ENCODE measurements around the gene KRTAP1-3.
"Not testable (repeated sequence)": the region's sequence is repeated elsewhere in the genome, so short reads cannot be mapped to it uniquely, and the experiment has no call there.

The KRTAP1-3 gene

GRCh38 chr17:41063449-41063848, 28.8 kb upstream of the KRTAP1-3 start:
- Histone ChIP-seq H3K4me3 (ENCODE audit: low read depth, low read length) (no peak overlapping the region), H4K91ac (ENCODE audit: low read depth, low read length) (no peak overlapping the region), H4K12ac (ENCODE audit: low read depth, low read length) (no peak overlapping the region), H2BK5ac (ENCODE audit: low read depth, low read length, poor library complexity) (no peak overlapping the region), H3K14ac (ENCODE audit: low read length) (no peak overlapping the region), H2BK12ac (ENCODE audit: low read length) (no peak overlapping the region), H2BK120ac (ENCODE audit: insufficient read depth, low read length, poor library complexity) (no peak overlapping the region), H3K18ac (ENCODE audit: low read length) (no peak overlapping the region), H3K27ac (ENCODE audit: low read depth, low read length) (no peak overlapping the region), H3K27me3 (ENCODE audit: insufficient read depth, low read length) (no peaks in the 10 kb centered on the region), H3K4me1 (ENCODE audit: control insufficient read depth in 1 of 2, insufficient read depth in 2 of 2, low read length in 2 of 2) (peaks cover 3 to 6% of the 10 kb centered on the region in 2 experiments), H3K79me2 (ENCODE audit: control insufficient read depth, insufficient read depth, low read length, poor library complexity) (no peaks in the 10 kb centered on the region), H3K4ac (ENCODE audit: low read depth, low read length) (no peak overlapping the region), H2AK5ac (ENCODE audit: low read length) (no peak overlapping the region), H4K8ac (ENCODE audit: low read depth, low read length) (no peak overlapping the region), H3K79me1 (ENCODE audit: low read length) (no peaks in the 10 kb centered on the region), H3K23ac (ENCODE audit: low read length) (no peak overlapping the region), H3K9ac (ENCODE audit: low read length) (no peak overlapping the region), H3K36me3 (ENCODE audit: control insufficient read depth in 1 of 2, insufficient read depth in 2 of 2, low read length in 2 of 2) (no peaks in the 10 kb centered on the region), H3K9me3 (ENCODE audit: insufficient read depth, low read depth, low read length) (no peaks in the 10 kb centered on the region), H2AFZ (ENCODE audit: insufficient read depth, low read length, poor library complexity) (no peak overlapping the region), H3K4me2 (ENCODE audit: low read length) (no peak overlapping the region)
- DNase-seq = no peak
- no CpG with 5 or more reads among the region's 4 CpGs for WGBS (ENCODE audit: extremely low coverage, insufficient coverage, insufficient read length)

GRCh38 chr17:41061964-41062363, 27.3 kb upstream of the KRTAP1-3 start:
- no peak overlapping the region for H4K8ac ChIP-seq (ENCODE audit: low read depth, low read length)
- H3K36me3 ChIP-seq (ENCODE audit: control insufficient read depth in 1 of 2, insufficient read depth in 2 of 2, low read length in 2 of 2) = no peaks in the 10 kb centered on the region
- no peak overlapping the region for H3K9ac ChIP-seq (ENCODE audit: low read length)
- no peak overlapping the region for H3K14ac ChIP-seq (ENCODE audit: low read length)
- H3K79me1 ChIP-seq (ENCODE audit: low read length) = no peaks in the 10 kb centered on the region
- no peak overlapping the region for H4K12ac ChIP-seq (ENCODE audit: low read depth, low read length)
- peak in 1 of 2 donors; percentile 51 for DNase-seq
- H3K27ac ChIP-seq (ENCODE audit: low read depth, low read length) = peak overlapping the region; percentile 22
- no peak overlapping the region for H3K4ac ChIP-seq (ENCODE audit: low read depth, low read length)
- no peak overlapping the region for H2BK5ac ChIP-seq (ENCODE audit: low read depth, low read length, poor library complexity)
- 100% methylated on average over 1 of the region's 1 CpG for WGBS (ENCODE audit: extremely low coverage, insufficient coverage, insufficient read length)
- H4K91ac ChIP-seq (ENCODE audit: low read depth, low read length) = no peak overlapping the region
- no peak overlapping the region for H3K4me3 ChIP-seq (ENCODE audit: low read depth, low read length)
- no peak overlapping the region for H2BK12ac ChIP-seq (ENCODE audit: low read length)
- no peaks in the 10 kb centered on the region for H3K27me3 ChIP-seq (ENCODE audit: insufficient read depth, low read length)
- H3K23ac ChIP-seq (ENCODE audit: low read length) = no peak overlapping the region
- H3K4me1 ChIP-seq (ENCODE audit: control insufficient read depth in 1 of 2, insufficient read depth in 2 of 2, low read length in 2 of 2) = peaks cover 3 to 6% of the 10 kb centered on the region in 2 experiments
- H2AK5ac ChIP-seq (ENCODE audit: low read length) = no peak overlapping the region
- H3K9me3 ChIP-seq (ENCODE audit: insufficient read depth, low read depth, low read length) = no peaks in the 10 kb centered on the region
- no peak overlapping the region for H3K4me2 ChIP-seq (ENCODE audit: low read length)
- H2AFZ ChIP-seq (ENCODE audit: insufficient read depth, low read length, poor library complexity) = no peak overlapping the region
- no peak overlapping the region for H3K18ac ChIP-seq (ENCODE audit: low read length)
- H3K79me2 ChIP-seq (ENCODE audit: control insufficient read depth, insufficient read depth, low read length, poor library complexity) = no peaks in the 10 kb centered on the region
- no peak overlapping the region for H2BK120ac ChIP-seq (ENCODE audit: insufficient read depth, low read length, poor library complexity)

GRCh38 chr17:41060052-41060604, 25.5 kb upstream of the KRTAP1-3 start, which contains the start of gene KRTAP2-3:
TSS of gene KRTAP2-3 (minus strand) at chr17:41060114. CDS start at chr17:41060050, 64 bp downstream.
- Histone ChIP-seq H3K27me3 (ENCODE audit: insufficient read depth, low read length) (no peaks in the 10 kb centered on the region), H3K4me2 (ENCODE audit: low read length) (no peak within 1 kb of the TSS), H3K18ac (ENCODE audit: low read length) (no peak within 1 kb of the TSS), H4K12ac (ENCODE audit: low read depth, low read length) (no peak within 1 kb of the TSS), H2AFZ (ENCODE audit: insufficient read depth, low read length, poor library complexity) (no peak within 1 kb of the TSS), H4K8ac (ENCODE audit: low read depth, low read length) (no peak within 1 kb of the TSS), H3K79me2 (ENCODE audit: control insufficient read depth, insufficient read depth, low read length, poor library complexity) (no peaks in the 10 kb centered on the region), H2AK5ac (ENCODE audit: low read length) (no peak within 1 kb of the TSS), H2BK12ac (ENCODE audit: low read length) (no peak within 1 kb of the TSS), H3K36me3 (ENCODE audit: control insufficient read depth in 1 of 2, insufficient read depth in 2 of 2, low read length in 2 of 2) (no peaks in the 10 kb centered on the region), H3K14ac (ENCODE audit: low read length) (peak within 1 kb of the TSS; percentile 70), H3K23ac (ENCODE audit: low read length) (no peak within 1 kb of the TSS), H3K9ac (ENCODE audit: low read length) (no peak within 1 kb of the TSS), H3K4me1 (ENCODE audit: control insufficient read depth in 1 of 2, insufficient read depth in 2 of 2, low read length in 2 of 2) (peaks cover 3 to 6% of the 10 kb centered on the region in 2 experiments), H3K79me1 (ENCODE audit: low read length) (no peaks in the 10 kb centered on the region), H3K4me3 (ENCODE audit: low read depth, low read length) (no peak within 1 kb of the TSS), H3K4ac (ENCODE audit: low read depth, low read length) (no peak within 1 kb of the TSS), H2BK5ac (ENCODE audit: low read depth, low read length, poor library complexity) (no peak within 1 kb of the TSS), H4K91ac (ENCODE audit: low read depth, low read length) (peak within 1 kb of the TSS; percentile 48), H3K9me3 (ENCODE audit: insufficient read depth, low read depth, low read length) (no peaks in the 10 kb centered on the region), H2BK120ac (ENCODE audit: insufficient read depth, low read length, poor library complexity) (peak within 1 kb of the TSS; percentile 51), H3K27ac (ENCODE audit: low read depth, low read length) (no peak within 1 kb of the TSS)
- peak; percentile 89 to 96 for DNase-seq
- WGBS (ENCODE audit: extremely low coverage, insufficient coverage, insufficient read length) = no CpG with 5 or more reads among the region's 6 CpGs

GRCh38 chr17:41059276-41060051, 24.8 kb upstream of the KRTAP1-3 start:
- H3K4me3 ChIP-seq (ENCODE audit: low read depth, low read length); H2AK5ac ChIP-seq (ENCODE audit: low read length); H3K36me3 ChIP-seq (ENCODE audit: control insufficient read depth in 1 of 2, insufficient read depth in 2 of 2, low read length in 2 of 2); H2BK12ac ChIP-seq (ENCODE audit: low read length); H3K79me2 ChIP-seq (ENCODE audit: control insufficient read depth, insufficient read depth, low read length, poor library complexity); H3K9me3 ChIP-seq (ENCODE audit: insufficient read depth, low read depth, low read length); H3K4me1 ChIP-seq (ENCODE audit: control insufficient read depth in 1 of 2, insufficient read depth in 2 of 2, low read length in 2 of 2); H2AFZ ChIP-seq (ENCODE audit: insufficient read depth, low read length, poor library complexity); H2BK5ac ChIP-seq (ENCODE audit: low read depth, low read length, poor library complexity); H3K9ac ChIP-seq (ENCODE audit: low read length); H3K23ac ChIP-seq (ENCODE audit: low read length); H4K8ac ChIP-seq (ENCODE audit: low read depth, low read length); H3K27ac ChIP-seq (ENCODE audit: low read depth, low read length); H3K4ac ChIP-seq (ENCODE audit: low read depth, low read length); H3K79me1 ChIP-seq (ENCODE audit: low read length); H3K4me2 ChIP-seq (ENCODE audit: low read length); H3K27me3 ChIP-seq (ENCODE audit: insufficient read depth, low read length); H3K18ac ChIP-seq (ENCODE audit: low read length); H4K12ac ChIP-seq (ENCODE audit: low read depth, low read length): not testable (repeated sequence)
- peak overlapping the region; percentile 51 for H2BK120ac ChIP-seq (ENCODE audit: insufficient read depth, low read length, poor library complexity)
- no CpG with 5 or more reads among the region's 31 CpGs for WGBS (ENCODE audit: extremely low coverage, insufficient coverage, insufficient read length)
- peak in 1 of 2 donors; percentile 87 for DNase-seq
- H4K91ac ChIP-seq (ENCODE audit: low read depth, low read length) = peak overlapping the region; percentile 48
- H3K14ac ChIP-seq (ENCODE audit: low read length) = peak overlapping the region; percentile 70
